NCI-H2107 treated with DMSO at 0.1 percent for 48 hours (cell line): ENCODE measurements around the gene RPN1.
"Not testable (repeated sequence)": the region's sequence is repeated elsewhere in the genome, so short reads cannot be mapped to it uniquely, and the experiment has no call there.

ENCODE experiments used
- DNase-seq: peaks from one replicate; lab custom pipeline; 2025; ENCODE audit not compliant: unreplicated experiment; lab: John Stamatoyannopoulos, UW

The RPN1 gene

DNA sequence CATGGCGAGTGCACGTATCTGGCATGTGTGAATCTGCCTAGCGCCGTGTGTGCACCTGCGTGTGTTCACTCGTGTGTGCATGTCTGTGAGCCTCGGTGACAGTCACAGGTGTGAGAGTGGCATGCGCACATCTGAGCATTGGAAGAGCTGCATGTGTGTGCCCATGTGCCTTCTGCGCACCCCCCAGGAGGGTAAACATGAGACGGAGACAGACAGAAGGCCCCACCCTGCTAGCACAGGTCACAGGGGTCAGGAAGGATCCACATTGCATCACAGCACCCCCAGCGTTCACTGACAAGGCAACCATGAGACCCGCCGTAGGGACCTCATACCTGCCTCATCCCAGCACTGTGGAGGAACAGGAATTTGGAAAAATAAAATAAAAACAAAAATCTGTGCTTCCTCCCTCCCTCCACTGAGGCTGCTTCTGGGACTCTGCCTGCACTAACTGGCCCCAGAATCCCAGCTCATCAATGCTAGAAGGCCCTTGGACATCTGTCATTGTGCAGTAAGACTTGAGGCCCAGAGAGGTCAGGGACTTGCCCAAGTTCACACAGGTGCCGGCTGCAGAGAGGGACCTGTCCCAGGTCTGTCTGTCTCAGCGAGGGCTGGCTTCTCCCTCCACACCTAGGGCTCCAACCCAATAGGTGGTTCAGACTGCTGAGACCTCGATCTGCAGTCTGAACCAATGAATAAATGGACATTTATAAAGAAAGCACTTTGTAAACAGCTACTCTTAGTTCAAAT is 37.4 kb downstream of the RPN1 start:
- no peak for DNase-seq

DNA sequence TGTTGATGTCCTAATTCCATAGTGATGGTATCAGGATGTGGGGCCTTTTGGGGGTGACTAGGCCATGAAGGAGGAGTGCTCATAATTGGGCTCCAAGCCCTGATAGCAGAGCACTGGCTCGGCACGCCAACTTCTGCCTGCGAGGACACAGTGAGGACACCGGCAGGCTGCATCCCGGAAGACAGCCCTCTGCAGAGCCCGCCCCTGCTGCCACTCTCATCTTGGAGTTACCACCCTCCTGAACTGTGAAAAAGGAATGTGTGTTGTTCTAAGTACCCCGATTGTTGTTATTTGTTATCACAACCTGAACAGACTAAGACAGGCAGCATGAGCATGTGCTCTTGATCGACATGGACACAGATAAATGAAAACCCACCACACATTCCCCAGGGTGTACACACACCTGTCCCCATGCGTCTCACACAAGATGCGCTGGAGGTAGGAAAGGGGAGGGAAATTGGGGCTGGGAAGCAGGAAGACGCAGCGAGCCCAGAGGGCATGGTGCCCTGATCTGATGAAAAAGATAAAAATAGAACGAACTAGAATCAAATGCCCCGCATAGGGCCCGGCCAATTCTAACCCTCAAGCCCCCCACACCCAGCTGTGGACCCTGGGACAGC is 40.1 kb downstream of the RPN1 start:
- DNase-seq = no peak

DNA sequence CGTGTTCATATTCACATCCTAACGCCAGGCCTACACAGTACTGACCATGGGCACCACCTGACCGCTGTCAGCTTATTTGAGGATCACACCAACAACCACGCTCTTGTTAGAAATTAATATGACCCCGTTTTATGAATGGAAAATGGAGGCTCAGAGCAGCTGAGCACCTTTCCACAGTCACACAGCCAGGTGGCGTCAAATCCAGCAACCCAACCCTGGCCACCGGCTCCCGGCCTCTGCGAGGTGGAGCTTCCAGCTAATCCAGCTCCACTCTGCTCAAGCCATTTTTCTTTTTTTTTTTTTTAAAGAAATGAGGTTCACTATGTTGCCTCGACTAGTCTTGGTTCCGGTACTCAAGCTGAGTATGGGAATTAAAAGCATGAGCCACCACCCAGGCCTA is 41.3 kb downstream of the RPN1 start:
- no peak for DNase-seq

DNA sequence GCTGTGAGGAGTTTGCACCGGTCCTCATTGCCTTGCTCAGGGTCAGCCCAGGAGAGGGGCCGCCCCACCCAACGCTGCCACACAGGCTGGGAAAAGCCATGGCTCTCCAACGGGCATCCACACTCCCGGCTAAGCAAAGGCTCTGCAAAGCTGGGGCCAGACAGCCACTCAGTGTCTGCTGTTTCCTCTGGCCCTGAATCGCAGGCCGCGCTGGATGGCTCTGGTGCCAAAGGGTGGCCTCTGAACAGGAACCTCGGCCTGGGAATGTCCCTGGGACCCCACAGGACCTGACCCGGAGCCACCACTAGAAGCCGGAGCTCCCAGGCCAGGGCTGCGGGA is 42.9 kb downstream of the RPN1 start:
- no peak for DNase-seq

DNA sequence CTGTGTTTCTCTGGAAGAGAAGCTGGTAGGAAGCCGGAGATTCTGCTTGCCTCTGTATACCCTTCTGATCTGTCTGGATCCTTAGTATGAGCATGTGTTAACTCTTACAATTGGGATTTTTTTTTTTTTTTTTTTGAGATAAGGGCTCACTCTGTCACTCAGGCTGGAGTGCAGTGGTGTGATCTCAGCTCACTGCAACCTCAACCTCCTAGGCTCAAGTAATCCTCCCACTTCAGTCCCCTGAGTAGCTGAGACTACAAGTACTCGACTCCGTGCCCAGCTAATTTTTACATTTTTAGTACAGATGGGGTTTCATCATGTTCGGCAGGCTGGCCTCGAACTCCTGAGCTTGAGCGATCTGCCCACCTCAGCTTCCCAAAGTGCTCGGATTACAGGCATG is 44.5 kb downstream of the RPN1 start:
- no peak for DNase-seq

DNA sequence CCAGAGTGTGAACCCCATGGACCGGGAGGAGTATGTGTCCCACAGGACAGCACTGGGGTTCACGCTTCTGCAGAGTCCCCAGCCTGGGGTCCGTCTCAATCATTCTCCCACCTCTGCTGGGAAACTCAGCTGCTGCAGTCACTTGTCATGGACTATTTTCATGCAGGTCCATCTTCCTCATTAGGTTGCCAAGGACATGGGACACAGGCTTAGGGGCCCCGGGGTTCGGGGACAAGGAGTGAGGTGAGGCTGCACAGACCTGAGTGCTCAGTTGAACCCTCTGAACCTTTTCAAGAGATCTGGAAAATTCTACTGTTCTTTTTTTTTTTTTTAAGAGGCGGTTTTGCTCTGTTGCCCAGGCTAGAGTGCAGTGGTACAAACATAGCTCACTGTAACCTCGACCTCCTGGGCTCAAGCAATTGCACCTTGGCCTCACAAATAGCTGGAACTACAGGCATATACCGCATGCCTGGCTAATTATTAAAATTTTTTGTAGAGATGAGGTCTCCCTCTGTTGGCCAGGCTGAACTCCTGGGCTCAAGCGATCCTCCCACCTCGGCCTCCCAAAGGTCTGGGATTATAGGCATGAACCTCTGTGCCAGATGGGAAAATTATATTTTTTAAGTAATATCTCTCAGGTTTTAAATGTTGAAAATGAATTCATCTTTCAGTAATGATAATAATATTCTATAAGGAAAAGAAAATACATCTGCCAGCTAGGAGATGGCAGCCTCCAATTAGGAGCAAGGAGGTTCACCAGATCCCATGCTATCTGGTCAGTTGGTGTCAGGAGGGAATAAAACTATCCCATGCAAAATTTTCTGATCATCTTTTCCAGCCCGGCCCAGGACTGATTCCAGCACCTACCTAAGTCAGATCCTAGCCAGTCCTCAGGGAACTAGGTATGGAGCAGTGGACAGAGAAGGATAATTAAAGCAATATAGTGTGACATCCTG is 45.2 kb downstream of the RPN1 start:
- DNase-seq = no peak

DNA sequence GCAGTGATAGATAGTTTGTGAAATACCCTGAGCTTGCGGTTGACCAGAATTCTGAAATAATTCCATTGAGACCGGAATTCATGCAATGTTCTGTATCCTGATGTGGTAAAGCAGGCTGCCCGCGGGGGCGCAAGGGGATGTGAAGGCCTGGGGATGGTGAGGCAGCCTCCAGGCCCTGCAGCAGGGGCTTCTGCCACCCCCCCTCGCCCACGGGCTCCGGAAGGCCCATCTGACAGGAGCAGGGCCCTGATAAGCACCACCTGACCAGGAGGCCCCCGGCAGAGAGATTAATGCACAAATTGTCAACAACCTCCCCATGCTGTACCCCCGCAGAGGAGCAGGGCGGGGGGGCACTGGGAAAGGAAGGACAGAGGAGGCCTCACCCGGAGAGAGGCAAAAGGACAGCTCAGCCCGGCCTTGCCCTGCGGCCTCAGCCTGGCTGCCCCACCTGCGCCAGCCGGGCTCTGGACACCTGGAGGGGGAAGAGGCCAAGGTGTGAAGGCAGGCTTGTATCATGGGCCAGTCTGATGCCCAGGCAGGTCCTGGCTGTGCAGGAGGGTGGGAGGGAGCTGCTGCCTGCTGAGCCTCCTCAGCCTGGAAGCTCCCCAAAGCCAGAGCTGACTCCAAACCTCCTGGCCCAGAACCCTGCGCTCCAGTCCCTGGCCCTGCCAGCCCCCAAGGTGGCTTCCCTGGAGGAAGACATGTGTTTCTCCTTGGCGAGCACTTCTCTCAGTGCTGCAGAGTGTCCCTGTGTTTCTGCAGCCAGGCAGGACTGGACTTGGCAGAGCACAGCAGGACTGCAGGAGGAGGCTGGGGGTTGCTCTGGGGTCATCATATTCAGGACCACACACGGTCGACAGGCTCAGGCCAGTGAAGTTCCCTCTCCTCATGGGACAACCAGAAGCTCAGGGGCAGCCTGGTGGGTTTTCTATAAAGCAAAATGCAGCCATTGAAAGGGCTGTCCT is 46.5 kb downstream of the RPN1 start:
- DNase-seq = no peak

DNA sequence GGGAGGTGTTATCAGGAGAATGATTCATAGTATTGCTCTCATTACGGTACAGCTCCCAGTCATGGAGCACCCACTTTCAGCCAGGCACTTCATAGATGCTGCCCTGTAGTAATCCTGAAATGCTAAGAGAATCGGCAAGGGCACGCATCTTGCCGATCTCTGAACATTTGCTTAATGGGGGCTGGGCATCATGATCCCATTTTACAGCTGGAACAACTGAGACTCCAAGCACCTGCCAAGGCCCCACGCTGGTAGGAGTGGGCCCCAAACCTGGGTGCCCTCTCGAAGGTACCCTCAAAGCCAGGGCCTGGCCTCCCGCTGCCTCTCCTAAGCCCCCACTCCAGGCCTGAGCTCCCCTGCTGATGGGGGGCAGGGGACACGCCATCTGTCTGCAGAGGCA is 47.3 kb downstream of the RPN1 start:
- no peak for DNase-seq

DNA sequence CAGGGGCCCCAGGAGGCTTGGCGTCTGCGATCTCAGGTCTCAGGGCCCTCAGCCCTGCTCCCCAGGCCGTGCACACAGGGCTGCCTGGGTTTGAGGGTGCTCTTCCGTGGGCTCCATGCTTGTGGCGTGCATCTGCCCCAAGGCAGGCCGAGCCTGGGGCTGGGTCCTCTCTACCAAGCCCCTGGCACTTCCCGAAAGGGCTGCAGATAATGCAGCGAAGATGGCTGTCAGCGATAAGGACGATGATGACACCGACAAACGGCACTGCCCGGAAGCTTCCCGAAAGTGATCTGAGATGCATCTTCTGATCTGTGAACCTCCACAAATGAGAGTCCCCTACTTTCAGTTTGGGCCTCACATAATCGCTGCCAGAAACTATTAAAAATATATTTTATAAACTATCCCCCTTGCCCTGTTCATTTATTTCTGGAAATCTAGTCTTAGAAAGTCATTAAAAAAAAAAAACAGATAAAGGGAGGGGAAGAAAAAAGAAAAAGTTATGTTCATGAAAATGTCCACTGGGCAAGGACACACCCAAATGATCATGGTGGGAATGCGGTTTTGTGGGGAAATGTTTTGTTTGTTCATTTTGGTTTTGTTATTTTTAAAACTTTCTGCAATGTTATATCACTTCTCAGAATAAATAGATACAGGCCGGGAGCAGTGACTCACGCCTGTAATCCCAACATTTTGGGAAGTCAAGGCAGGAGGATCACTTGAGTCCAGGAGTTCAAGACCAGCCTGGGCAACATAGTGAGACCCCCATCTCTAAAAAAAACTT is 51.5 kb downstream of the RPN1 start:
- no peak for DNase-seq

DNA sequence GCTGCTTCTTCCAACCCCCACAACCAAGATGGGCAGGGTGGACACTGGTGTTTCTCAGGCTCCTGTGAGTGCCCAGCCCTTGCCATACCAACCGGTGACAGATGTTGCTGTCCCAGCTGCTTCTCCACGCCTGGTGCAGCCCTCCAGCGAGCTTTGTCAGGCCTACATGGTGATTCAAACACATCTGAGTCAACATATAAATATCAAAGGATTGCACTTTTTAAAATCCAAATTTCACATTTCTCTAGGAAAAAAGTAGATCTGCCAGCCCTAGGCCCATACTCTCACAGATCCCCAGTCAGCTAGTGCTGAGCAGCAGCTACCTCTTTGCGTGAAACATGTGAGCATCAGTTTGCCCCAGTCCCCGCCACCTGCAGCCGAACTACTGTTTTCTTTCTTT is 52.7 kb downstream of the RPN1 start:
- no peak for DNase-seq

DNA sequence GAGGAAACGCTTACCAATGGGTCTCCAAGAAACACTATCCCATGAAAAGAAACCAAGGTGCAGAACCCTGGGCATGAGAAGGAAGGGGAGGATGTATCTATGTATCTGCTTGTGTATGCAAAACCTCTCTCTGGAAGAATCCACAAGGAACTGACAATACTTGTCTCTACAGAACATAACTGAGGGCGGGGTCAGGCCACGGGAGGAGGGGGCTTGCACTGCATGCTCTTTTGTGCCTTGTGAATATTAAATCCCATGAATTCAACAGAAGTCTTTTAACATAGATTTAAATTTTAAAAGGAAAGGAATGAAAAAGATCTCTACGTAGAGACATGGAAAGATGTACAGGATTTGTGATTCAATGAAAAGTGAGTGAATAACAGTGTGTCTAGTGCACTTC is 57.8 kb downstream of the RPN1 start:
- DNase-seq = no peak

DNA sequence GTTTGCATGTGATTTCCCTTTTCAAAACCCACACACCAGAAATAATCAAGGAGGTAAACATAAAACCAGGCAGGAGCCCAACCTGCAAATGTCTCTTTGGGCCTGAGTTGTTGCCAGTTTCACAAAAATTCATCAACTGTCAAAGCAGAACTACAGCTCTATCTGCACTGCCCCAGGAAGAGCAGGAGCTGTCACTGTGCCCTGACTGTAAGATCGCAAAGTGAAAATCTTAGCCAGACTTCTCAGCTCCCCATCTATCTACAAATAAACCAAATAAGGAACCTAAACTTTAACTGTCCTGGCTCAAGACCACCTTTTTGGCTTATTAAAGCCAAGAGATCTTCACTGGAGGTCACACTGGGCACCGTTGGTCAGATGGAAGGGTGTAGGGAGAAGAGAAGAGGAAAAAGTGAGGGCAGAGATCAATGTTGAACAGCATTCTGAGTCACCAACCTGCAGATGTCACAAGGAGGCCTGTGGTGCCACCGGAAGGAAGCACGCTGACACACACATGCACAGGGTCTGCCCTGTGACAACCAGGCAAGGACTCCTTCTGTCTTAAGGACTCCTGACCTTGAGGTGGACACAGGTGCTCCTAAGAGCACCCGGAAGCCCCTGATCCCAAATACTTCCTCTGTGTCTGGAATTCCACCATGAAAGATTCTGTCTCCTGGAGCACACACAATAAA is 58.7 kb downstream of the RPN1 start:
- DNase-seq = no peak

DNA sequence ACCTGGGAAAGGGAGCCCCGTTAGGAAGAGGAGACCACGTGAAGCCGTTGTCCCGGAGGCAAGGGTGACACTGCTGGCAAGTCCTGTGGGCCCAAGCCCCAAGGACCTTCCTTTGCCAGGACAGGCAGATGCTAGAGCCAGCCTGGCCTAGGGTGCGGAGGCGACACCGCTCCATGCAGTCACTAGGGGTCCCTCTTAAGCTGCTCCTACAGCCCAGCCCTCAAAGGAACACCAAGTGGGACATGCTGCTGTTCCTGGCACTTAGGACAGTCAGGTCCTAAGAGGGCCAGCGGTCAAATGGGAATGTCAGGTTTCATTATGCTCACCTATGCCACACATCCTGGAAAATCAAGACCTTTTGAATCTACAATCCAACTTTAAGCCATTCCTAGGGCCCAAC is 59.7 kb downstream of the RPN1 start:
- DNase-seq = no peak

DNA sequence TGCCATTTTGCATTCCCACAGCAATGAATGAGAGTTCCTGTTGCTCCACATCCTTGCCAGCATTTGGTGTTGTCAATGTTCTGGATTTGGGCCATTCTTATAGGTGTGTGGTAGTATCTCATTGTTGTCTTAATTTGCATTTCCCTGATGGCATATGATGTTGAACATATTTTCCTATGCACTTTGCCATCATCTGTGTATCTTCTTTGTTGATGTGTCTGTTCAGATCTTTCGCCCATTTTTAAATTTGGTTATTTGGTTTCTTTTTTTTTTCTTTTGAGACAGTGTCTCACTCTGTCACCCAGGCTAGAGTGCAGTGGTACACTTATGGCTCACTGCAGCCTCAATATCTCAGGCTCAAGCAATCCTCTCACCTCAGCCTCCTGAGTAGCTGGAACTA is 60.6 kb downstream of the RPN1 start:
- not testable (repeated sequence) for DNase-seq

DNA sequence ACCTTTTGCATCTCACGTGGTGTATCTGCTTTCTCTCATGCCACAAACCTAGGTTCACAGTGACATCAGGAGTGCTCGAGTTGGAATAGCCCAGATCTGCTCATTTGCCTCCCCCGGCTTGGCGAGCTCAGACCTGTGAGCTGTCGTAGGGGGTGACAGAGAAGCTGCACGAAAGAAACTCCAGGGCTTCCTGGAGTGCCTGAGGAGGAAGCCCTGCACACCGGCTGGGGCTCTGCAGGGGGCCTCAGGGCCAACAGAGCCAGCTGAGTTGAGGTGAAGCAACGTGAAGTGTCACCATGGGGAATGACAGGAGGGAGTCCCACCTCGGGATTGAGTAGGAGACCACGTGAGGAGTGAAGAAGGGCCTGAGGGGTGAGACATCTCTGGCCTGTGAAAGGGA is 62.5 kb downstream of the RPN1 start:
- DNase-seq = no peak

DNA sequence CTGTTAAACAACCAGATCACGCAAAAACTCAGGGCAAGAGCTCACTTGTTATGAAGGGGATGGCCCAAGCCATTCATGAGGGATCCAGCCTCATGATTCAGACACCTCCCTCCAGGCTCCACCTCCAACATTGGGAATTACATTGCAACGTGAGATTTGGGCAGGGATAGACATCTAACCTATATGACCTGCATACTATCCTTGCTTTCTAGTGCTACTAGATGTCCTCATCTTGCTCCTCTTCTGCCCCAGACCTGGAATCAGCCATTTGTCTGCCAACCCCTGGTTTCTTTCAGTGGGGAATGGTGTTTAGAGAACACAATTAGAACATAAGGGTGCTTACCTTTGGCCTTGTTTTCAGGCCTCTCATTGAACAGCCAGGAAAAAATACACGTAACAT is 63.2 kb downstream of the RPN1 start:
- DNase-seq = no peak

DNA sequence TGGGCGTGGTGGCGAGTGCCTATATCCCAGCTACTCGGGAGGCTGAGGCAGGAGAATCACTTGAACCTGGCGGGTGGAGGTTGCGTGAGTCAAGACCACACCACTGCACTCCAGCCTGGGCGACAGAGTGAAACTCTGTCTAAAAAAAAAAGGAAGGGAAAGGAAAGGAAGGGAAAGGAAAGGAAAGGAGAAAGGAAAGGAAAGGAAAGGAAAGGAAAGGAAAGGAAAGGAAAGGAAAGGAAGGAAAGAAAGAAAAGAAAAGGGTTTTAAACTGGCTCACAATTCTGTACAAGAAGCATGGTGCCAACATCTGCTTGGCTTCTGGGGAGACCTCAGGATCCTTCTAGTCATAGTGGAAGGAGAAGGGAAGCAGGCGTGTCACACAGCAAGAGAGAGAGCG is 63.7 kb downstream of the RPN1 start:
- not testable (repeated sequence) for DNase-seq

DNA sequence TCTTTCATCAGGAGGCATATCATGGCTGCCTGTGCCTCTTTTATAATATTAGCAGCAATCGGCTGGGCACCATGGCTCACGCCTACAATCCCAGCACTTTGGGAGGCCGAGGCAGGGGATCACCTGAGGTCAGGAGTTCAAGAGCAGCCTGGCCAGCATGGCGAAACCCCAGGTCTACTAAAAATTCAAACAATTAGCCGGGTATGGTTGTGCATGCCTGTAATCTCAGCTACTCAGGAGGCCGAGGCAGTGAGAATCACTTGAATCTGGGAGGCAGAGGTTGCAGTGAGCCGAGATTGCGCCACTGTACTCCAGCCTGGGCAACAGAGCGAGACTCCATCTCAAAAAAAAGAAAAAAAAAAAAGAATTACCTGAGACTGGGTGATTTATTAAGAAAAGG is 64.2 kb downstream of the RPN1 start:
- DNase-seq = not testable (repeated sequence)

DNA sequence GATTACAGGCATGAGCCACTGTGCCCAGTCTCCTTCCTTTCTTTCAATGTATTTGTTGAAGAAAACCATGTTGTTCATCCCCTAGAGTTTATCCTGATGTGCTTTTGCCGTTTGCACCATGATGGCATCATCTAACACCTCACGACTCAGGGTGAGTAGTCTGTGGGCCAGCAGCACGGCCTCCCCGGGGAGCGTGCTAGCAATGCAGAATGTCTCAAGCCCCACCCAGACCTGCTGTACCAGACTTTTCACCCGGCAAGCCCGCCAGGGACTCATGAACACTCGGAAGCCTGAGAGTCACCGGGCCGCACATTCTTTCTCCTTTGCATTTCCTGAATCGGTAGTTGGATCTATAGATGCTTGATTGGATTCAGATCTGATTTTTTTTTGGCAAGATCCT is 64.6 kb downstream of the RPN1 start:
- no peak for DNase-seq

DNA sequence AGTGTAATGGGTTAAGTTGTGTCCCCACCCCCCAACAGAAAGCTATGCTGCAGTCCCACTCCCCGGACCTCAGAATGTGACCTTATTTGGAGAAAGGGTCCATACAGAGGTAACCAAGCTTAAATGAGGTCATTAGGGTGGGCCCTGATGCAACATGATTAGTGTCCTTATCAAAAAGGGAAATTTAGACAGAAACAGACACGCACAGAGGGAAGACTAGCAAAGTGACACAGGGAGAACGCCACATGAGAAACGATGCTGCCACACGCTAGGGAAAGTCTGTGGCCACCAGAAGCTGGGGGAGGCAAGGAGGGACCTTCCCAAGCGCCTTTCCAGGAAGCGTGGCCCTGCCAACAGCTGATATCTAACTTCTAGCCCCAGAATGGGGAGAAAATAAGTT is 65.4 kb downstream of the RPN1 start:
- no peak for DNase-seq
